Adrenal gland (tissue), 12 donors: ENCODE results near the gene CDC37L1. TPM values are rescaled to one million over a fixed set of nuclear protein-coding genes. Genes with fewer than 3 reads are reported as not detected.
A peak's percentile ranks its signal among the peaks of the same experiment; 100 is the strongest.

ENCODE experiments used
- DNase-seq, 7 donors: peaks; one replicate each; pipeline ENCODE4 v3.0.0-alpha.2; 2019 to 2020
- H3K27ac ChIP-seq, 5 donors: fragments of 200-600 bp; sonication (generic) in 4 of 5; 1 replicate in 3 of 5; 2 replicates in 2 of 5; pipeline versions ENCODE4 v1.5.1 to v1.8.0; 2016 to 2020; ENCODE audit warnings: mild to moderate bottlenecking in 1 of 5
- H3K27me3 ChIP-seq: fragments of 200-600 bp; 2 replicates; pipeline ENCODE4 v1.8.0; 2021
- H3K36me3 ChIP-seq, 2 donors: fragments of 200-600 bp; replicated peaks in 1 of 2; 1 replicate in 1 of 2; 2 replicates in 1 of 2; pipeline versions ENCODE4 v1.5.1 to v1.8.0; 2018 to 2022
- H3K4me1 ChIP-seq, 2 donors: fragments of 200-600 bp; replicated peaks in 1 of 2; 1 replicate in 1 of 2; 2 replicates in 1 of 2; pipeline versions ENCODE4 v1.5.1 to v1.8.0; 2018 to 2021
- H3K4me3 ChIP-seq, 4 donors: fragments of 200-600 bp; sonication (generic) in 3 of 4; one replicate each; pipeline ENCODE4 v1.5.1; 2016 to 2018
- H3K9me3 ChIP-seq, 3 donors: fragments of 200-600 bp; sonication (generic) in 1 of 3; replicated peaks in 1 of 3; 1 replicate in 2 of 3; 2 replicates in 1 of 3; pipeline versions ENCODE4 v1.5.1 to v1.8.0; 2016 to 2021
- CTCF ChIP-seq, 6 experiments: fragments of 450-650 bp in 4 of 6; fragments of 200-600 bp in 2 of 6; sonication (generic) in 1 of 6; IDR thresholded peaks; 1 replicate in 5 of 6; 2 replicates in 1 of 6; pipeline versions ENCODE4 v1.5.1 to v1.8.0; 2016 to 2021; ENCODE audit warnings: antibody characterized with exemption in 6 of 6, mild to moderate bottlenecking in 2 of 6, moderate library complexity in 1 of 6
- POLR2A ChIP-seq, 2 donors: fragments of 450-650 bp; IDR thresholded peaks; one replicate each; pipeline ENCODE4 v1.6.1; 2017; ENCODE audit warnings: antibody characterized with exemption in 2 of 2, mild to moderate bottlenecking in 2 of 2, moderate library complexity in 1 of 2
- WGBS, 4 donors: extraction: QIAGEN DNeasy Blood & Tissue Kit in 2 of 4; methylation state at CpG; one replicate each; pipeline versions ENCODE4 v1.1.5 to v1.1.7; 2013 to 2017; 5-methylcytosine and 5-hydroxymethylcytosine counted together
- intact Hi-C, 2 donors: fragments of 100-400 bp; cut with DNase I; formaldehyde crosslinking; loops; one replicate each; pipeline versions ENCODE4 v1.14.1 to v1.15.0; 2022 to 2023
- polyA plus RNA-seq, 3 donors: library from polyadenylated mRNA; stranded (reverse); fragments of 200-250 nt in 2 of 3; fragments of 350-450 nt in 1 of 3; fragmentation: Illumina TruSeq in 1 of 3; extraction: RNeasy Lipid Tissue Mini Kit (QIAGEN cat#74804) in 1 of 3; gene quantifications; one replicate each; pipeline ENCODE4 v1.2.3, GENCODE V29; 2013 to 2014
- total RNA-seq, 9 donors: library from RNA; depleted of rRNA in 4 of 9; stranded (reverse); fragments of >200 nt in 4 of 9; fragments of 120-200 nt in 1 of 9; fragmentation: NEBNext Ultra II Directional in 1 of 9; extraction: Animal tissue kit (Norgen Biotek cat#: 25700) in 1 of 9; gene quantifications; one replicate each; pipeline versions ENCODE4 v1.1.0 to v1.2.4, GENCODE V29; 2013 to 2023
- donor health status: healthy with polysubstance abuse.
- donor health status: Bipolar disorder and iron deficiency.
- donor health status: DM: yes; HTN: yes; CAD: no.
- donor health status: DM: no; HTN: no; CAD: no.
- donor health status: DM: no; HTN: no; CAD: no.
- donor health status: DM: yes; HTN: yes; CAD: no.

The CDC37L1 gene
- total and polyA plus RNA-seq, 12 donors = 10.9 to 46.2 (median 28.3) TPM

- H3K4me3 ChIP-seq = no peak overlapping the region
- intact Hi-C loops = loop anchor here in 1 of 2 donors (5.0 kb wide), 1 partner anchor 81 kb away; the partner anchor contains the start of gene AK3
- no peaks in the 10 kb centered on the region for H3K36me3 ChIP-seq
- WGBS, 4 donors = 77 to 95% (median 84%) methylated on average over 1 of the region's 1 CpG
- TF ChIP-seq CTCF (IDR thresholded peaks at IDR 0.05) (no peak), POLR2A (IDR thresholded peaks at IDR 0.05) (no peak)
- no peak for DNase-seq
- H3K4me1 ChIP-seq = peaks cover 10 to 24% of the 10 kb centered on the region in 2 donors
- no peaks in the 10 kb centered on the region for H3K27me3 ChIP-seq
- H3K9me3 ChIP-seq = no peaks in the 10 kb centered on the region
- H3K27ac ChIP-seq = no peak overlapping the region
These were observed 18.2 kb upstream of the CDC37L1 start for GRCh38 chr9:4661165-4661564.

GRCh38 chr9:4661611-4662010, 17.8 kb upstream of the CDC37L1 start:
- Histone ChIP-seq H3K9me3 (no peaks in the 10 kb centered on the region), H3K27ac (peak overlapping the region in 3 of 5 donors; percentile 59 to 87 (median 85)), H3K27me3 (no peaks in the 10 kb centered on the region), H3K4me3 (peak overlapping the region in 2 of 4 donors; percentile 71 to 72), H3K36me3 (no peaks in the 10 kb centered on the region), H3K4me1 (peaks cover 10 to 24% of the 10 kb centered on the region in 2 donors)
- DNase-seq = no peak
- intact Hi-C loops = loop anchor here in 1 of 2 donors (5.0 kb wide), 1 partner anchor 81 kb away; the partner anchor contains the start of gene AK3
- 5 to 8% (median 7%) methylated on average over 5 of the region's 5 CpGs for WGBS, 4 donors
- no peak for TF ChIP-seq CTCF (IDR thresholded peaks at IDR 0.05)
- TF ChIP-seq POLR2A (IDR thresholded peaks at IDR 0.05) = no peak

GRCh38 chr9:4662108-4662988, 17.0 kb upstream of the CDC37L1 start, which contains the start of gene PLPP6:
Gene PLPP6, plus strand, starts transcription at chr9:4662294. Its CDS starts 82 bp downstream, at chr9:4662376.
- Histone ChIP-seq H3K4me1 (peaks cover 10 to 24% of the 10 kb centered on the region in 2 donors), H3K27ac (peak within 1 kb of the TSS in 4 of 5 donors; percentile 55 to 87 (median 72)), H3K27me3 (no peaks in the 10 kb centered on the region), H3K9me3 (no peaks in the 10 kb centered on the region), H3K36me3 (no peaks in the 10 kb centered on the region), H3K4me3 (peak within 1 kb of the TSS; percentile 5 to 72 (median 55))
- DNase-seq = peak; percentile 87 to 94 (median 90)
- intact Hi-C loops = loop anchor here in 1 of 2 donors (5.0 kb wide), 1 partner anchor 80 kb away; the partner anchor contains the start of gene AK3
- WGBS, 4 donors = 1 to 8% (median 4%) methylated on average over 14 to 70 of the region's 70 CpGs
- peak in 1 of 2 donors; percentile 61 for TF ChIP-seq POLR2A (IDR thresholded peaks at IDR 0.05)
- peak in 5 of 6 experiments; percentile 36 to 65 (median 53) for TF ChIP-seq CTCF (IDR thresholded peaks at IDR 0.05)
